ENCODE results near the gene PHF21B. TPM values are rescaled to one million over a fixed set of nuclear protein-coding genes. Genes with fewer than 3 reads are reported as not detected.

The PHF21B gene
- total RNA-seq, 1 experiment from 2014 or later: 4.5 TPM

Other genes starting within 250 kb of the PHF21B start
- 52.1 TPM for gene NUP50, start 153.9 kb upstream of the PHF21B start, total RNA-seq (2021; ENCODE audit: unreplicated experiment)
- 42.5 TPM for gene KIAA0930, start 230.9 kb upstream of the PHF21B start, total RNA-seq (2021; ENCODE audit: unreplicated experiment)